CD4-positive, alpha-beta T cell treated with Interleukin-6 for 4 hours (primary cell): Measurements from ENCODE around the gene SDF4.

Source experiments
- DNase-seq: peaks from one replicate; pipeline ENCODE4 v3.0.0-alpha.2; 2020; ENCODE audit warnings: mixed read lengths

Gene SDF4, protein sequence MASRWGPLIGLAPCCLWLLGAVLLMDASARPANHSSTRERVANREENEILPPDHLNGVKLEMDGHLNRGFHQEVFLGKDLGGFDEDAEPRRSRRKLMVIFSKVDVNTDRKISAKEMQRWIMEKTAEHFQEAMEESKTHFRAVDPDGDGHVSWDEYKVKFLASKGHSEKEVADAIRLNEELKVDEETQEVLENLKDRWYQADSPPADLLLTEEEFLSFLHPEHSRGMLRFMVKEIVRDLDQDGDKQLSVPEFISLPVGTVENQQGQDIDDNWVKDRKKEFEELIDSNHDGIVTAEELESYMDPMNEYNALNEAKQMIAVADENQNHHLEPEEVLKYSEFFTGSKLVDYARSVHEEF

GRCh38 chr1:1231400-1232207, at the start of gene SDF4:
Gene SDF4 (minus strand): TSS chr1:1232001. CDS start chr1:1228772, 3,229 bp downstream.
- DNase-seq, result peak; percentile 96

DNA sequence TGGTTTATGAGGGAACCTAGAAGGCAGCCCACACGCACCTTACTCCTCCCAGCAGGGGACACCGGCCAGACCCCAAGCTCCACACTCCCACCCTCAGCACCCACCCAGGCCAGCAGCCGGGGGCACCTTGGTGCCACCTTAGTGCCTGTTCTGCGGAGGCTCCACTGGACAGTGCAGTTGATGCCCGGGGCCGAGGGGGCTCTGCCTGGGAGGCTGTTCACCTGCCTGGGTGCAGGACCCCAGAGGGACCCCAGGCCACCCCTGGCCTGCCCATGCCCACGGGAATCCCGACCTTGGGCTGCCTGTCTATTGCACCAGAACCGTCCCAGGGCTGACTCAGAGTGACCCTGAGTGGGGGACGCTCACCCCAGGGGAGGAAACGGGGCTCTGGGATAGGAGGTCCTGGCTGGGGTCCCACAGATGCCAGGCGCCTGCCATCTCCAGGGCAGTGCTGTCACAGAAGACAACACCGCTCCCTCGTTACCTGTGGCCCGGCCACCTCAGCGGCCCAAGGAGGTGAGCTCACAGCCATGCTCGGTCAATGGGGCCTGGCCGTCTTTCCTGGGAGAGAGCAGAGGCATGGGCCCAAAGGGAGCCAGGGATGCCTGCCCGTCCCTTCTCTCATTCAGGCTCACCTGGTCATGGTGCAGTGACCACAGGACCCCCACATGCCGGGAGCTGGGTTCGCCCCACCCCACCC, 49.1 kb upstream of the SDF4 start:
- no peak for DNase-seq

GRCh38 chr1:1279028-1279427, 47.2 kb upstream of the SDF4 start:
- no peak for DNase-seq

DNA sequence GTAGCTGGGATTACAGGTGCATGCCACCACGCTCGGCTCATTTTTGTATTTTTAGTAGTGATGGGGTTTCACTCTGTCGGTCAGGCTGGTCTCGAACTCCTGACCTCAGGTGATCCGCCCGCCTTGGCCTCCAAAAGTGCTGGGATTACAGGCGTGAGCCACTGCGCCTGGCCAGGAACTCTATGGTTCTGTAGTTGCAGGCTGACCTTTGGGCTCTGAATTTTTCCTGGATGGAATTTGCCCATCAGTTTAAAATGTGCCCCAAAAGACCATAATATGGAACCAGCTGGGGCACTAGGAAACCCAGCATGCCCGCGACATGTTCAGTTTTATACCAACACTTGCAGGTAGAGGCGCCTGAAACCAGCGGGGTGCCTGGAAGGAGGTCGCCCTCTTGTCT, 46.8 kb upstream of the SDF4 start:
- DNase-seq, result no peak

GRCh38 chr1:1275836-1276235, 44.0 kb upstream of the SDF4 start:
- DNase-seq, result no peak

DNA sequence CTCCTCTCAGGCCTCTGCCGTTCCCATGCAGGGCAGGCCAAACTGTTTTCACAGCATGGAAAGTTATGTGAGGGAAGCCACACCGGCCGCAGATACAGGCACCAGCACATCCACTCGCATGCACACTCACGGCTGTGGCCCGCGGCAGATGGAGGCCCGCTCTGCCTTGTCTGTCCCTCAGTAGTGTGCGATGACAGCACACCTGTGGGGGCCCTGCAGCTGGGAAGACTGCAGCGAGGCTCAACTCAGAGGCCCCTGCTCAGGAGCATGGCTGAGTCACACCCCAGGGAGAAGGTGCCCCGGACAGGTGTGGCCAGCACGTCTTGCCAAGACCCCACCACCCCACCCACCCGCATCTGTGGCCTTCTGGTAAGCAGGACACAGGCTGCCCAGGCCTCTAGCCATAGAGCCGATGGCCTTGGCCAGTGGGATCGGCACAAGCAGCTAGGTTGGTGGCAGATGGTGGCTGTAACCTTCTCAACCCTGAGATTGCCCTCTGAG, 43.2 kb upstream of the SDF4 start:
- DNase-seq, result no peak

GRCh38 chr1:1274299-1274930, 42.6 kb upstream of the SDF4 start:
- no peak for DNase-seq

GRCh38 chr1:1273512-1274298, 41.9 kb upstream of the SDF4 start, which contains the start of gene UBE2J2:
Gene UBE2J2 (minus strand): TSS chr1:1273854. CDS start chr1:1267992, 5,862 bp downstream.
- DNase-seq, result peak; percentile 95

DNA sequence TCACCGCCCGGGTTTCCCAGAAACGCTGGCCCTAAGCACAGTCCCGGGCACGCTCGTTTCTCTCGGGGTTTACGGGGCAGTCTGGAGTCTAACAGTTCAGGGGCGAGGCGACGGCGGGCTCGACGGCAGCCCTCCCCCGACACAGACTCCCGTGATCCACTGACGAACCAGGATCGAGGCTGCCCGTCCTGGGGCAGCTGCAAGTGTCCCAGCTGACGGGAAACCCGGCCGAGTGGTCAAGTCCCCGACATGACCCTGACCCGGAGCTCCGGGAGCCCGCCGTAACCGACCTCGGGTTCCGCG, 41.4 kb upstream of the SDF4 start:
- no peak for DNase-seq

DNA sequence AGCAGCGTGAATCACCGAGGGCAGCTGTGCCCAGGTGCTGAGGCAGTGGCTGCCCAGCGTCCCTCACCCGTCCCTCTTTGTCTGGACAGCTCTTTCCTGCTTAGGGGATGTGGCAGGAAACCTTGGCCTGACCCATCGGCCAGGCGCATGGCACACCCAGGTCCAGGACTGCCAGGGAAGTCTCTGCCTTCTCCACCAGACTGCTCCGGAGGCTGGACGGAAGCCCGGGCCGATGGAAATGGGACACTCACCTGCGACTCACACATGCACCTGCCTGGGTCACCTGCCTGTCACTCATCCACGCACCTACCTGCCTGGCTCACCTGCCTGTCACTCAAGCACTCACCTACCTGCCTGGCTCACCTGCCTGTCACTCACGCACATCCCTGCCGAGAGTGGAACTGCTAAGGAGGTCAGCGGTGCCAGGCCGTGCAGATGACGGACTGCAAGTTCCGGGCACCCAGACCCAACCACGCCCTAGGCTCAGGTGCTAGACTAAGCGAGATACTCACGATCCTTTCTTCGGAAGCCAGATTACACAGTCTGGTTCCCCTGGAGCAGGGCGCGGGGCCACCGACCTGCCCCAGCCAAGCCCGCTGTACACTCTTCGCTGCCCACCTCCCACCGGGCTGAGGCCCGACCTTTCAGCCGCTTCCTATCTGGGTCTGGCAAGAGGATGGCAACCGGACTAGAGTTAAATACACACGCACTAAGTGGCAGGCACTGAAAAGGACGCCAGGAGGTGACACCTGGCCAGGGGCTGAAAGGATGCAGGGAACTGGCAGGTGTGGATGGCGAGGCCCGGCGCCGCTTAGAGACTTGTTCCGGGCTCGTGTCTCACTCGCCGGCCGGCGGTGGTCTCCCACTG, 40.8 kb upstream of the SDF4 start:
- DNase-seq, result no peak

DNA sequence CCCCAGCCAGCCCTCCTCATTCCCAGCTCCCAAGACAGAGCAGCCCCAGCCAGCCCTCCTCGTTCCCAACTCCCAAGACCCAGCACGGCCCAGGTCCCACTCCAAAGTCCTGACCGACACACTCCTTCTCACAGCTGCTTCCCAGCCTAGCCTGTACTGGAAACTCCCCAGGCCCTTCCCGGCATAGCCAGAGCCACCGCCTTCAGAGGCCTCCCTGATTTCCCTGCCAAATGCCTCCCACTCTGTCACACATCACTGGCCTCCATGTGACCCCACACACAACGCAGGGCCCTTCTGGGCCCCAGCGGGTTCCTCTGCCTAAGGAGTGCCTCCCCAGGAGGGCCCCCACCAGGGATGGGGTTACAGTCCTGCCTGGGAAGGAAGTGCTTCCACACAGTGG, 39.0 kb upstream of the SDF4 start:
- no peak for DNase-seq

GRCh38 chr1:1268284-1268682, 36.5 kb upstream of the SDF4 start:
- no peak for DNase-seq

- DNase-seq, result no peak
Measured at GRCh38 chr1:1267488-1268283, 35.9 kb upstream of the SDF4 start.

- DNase-seq, result peak; percentile 27
Measured at GRCh38 chr1:1264868-1265272, 33.1 kb upstream of the SDF4 start.

GRCh38 chr1:1264026-1264425, 32.2 kb upstream of the SDF4 start:
- no peak for DNase-seq

- no peak for DNase-seq
Measured at GRCh38 chr1:1262758-1263157, 31.0 kb upstream of the SDF4 start.

- DNase-seq, result no peak
Measured at GRCh38 chr1:1262071-1262470, 30.3 kb upstream of the SDF4 start.

DNA sequence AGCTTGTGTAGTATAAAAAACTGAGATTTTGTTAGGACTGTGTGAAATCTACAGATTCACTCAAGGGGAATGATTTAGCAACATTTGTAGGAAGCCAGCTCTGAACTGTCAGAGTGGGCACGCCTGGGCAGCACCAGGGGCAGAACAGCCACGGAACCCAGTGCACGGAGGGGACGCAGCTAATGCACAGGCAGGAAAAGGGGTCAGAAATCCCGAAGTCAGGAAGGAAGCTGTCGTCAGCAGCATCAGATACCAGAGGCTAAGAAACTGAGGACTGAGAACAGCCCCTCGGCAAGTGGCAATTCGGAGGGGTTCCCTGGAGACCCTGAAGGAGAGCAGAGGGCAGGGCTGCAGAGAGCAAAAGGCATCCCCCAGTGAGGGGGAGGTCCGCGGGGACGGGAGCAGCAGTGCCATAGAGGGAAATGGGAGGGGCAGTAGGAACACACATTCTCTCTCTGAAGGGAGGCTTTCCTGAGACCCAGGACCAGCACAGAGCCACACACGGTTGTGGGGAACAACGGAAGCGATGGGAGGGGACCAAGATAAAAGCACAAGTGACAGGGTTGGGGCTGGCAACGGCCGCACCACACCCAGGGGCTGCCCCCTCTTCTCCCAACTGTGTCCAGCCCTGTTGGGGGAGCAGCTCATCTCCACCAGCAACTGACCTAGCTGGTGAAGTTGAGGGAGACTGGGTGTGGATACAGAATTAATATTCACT, 29.2 kb upstream of the SDF4 start:
- no peak for DNase-seq

GRCh38 chr1:1259951-1260600, 28.3 kb upstream of the SDF4 start:
- no peak for DNase-seq
